GM18502 (cell line): Measurements from ENCODE around the gene NOL4L.
"Not testable (repeated sequence)": the region's sequence is repeated elsewhere in the genome, so short reads cannot be mapped to it uniquely, and the experiment has no call there.

Experiments
- ATAC-seq: cut with Tn5 transposase; IDR thresholded peaks from one replicate; pipeline ENCODE4 v1.9.1; 2021; ENCODE audit warnings: mild to moderate bottlenecking; ENCODE audit not compliant: unreplicated experiment, poor library complexity

Gene NOL4L

DNA sequence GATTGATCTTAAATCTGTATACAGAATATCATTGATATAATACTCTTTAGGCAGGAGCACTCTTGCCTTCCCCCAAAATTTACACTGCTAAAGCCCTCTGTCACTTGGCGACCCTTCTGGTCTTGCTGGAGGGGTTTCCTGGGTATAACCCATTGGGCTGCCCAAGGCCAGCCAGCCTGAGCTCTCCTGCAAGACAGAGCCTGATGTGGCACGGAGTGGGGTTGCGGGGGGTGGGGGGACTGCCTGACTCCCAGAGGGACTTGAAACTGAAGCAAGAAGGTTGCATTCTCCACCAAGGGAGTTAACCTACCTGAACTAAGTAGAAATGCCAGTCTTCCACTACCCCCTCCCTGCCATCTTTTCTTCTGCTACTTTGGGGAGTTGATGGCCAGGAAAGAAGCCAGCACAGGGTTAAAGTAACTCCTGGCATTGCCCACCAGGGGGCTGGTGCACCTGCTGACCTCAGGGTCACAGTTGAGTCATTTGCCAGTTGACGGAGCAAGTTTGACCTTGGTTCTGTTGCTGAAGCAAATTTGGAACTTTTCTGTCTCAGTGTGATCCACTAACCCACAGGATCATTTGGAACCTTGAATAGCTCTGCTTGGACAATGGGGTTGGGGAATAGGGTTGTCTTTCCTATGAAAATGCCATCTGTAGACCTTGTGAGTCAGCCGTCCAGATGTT is 147.6 kb downstream of the NOL4L start:
- ATAC-seq: no peak

DNA sequence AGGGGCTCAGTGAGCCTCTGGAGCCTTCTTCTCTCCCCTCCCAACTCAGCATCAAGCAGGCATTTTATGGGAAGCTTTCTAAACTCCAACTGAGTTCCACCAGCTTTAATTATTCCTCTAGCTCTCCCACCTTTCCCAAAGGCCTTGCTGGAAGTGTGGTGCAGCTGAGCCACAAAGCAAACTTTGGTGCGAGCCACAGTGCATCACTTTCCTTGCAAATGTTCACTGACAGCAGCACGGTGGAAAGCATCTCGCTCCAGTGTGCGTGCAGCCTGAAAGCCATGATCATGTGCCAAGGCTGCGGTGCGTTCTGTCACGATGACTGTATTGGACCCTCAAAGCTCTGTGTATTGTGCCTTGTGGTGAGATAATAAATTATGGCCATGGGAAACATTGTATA is 148.2 kb downstream of the NOL4L start:
- no peak for ATAC-seq

DNA sequence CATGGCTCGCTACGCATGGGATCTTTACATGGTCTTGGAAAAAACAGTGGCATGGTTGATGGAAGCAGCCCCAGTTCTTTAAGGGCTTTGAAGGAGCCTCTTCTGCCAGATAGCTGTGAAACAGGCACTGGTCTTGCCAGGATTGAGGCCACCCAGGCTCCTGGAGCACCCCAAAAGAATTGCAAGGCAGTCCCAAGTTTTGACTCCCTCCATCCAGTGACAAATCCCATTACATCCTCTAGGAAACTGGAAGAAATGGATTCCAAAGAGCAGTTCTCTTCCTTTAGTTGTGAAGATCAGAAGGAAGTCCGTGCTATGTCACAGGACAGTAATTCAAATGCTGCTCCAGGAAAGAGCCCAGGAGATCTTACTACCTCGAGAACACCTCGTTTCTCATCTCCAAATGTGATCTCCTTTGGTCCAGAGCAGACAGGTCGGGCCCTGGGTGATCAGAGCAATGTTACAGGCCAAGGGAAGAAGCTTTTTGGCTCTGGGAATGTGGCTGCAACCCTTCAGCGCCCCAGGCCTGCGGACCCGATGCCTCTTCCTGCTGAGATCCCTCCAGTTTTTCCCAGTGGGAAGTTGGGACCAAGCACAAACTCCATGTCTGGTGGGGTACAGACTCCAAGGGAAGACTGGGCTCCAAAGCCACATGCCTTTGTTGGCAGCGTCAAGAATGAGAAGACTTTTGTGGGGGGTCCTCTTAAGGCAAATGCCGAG is 148.8 kb downstream of the NOL4L start:
- ATAC-seq: no peak

DNA sequence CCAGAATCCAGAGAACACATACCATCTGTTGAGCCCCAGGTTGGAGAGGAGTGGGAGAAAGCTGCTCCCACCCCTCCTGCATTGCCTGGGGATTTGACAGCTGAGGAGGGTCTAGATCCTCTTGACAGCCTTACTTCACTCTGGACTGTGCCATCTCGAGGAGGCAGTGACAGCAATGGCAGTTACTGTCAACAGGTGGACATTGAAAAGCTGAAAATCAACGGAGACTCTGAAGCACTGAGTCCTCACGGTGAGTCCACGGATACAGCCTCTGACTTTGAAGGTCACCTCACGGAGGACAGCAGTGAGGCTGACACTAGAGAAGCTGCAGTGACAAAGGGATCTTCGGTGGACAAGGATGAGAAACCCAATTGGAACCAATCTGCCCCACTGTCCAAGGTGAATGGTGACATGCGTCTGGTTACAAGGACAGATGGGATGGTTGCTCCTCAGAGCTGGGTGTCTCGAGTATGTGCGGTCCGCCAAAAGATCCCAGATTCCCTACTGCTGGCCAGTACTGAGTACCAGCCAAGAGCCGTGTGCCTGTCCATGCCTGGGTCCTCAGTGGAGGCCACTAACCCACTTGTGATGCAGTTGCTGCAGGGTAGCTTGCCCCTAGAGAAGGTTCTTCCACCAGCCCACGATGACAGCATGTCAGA is 149.6 kb downstream of the NOL4L start:
- ATAC-seq: no peak

DNA sequence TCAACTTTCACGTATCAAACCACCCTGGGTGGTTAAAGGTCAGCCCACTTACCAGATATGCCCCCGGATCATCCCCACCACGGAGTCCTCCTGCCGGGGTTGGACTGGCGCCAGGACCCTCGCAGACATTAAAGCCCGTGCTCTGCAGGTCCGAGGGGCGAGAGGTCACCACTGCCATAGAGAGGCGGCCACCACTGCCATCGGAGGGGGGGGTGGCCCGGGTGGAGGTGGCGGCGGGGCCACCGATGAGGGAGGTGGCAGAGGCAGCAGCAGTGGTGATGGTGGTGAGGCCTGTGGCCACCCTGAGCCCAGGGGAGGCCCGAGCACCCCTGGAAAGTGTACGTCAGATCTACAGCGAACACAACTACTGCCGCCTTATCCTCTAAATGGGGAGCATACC is 150.7 kb downstream of the NOL4L start:
- ATAC-seq: no peak

DNA sequence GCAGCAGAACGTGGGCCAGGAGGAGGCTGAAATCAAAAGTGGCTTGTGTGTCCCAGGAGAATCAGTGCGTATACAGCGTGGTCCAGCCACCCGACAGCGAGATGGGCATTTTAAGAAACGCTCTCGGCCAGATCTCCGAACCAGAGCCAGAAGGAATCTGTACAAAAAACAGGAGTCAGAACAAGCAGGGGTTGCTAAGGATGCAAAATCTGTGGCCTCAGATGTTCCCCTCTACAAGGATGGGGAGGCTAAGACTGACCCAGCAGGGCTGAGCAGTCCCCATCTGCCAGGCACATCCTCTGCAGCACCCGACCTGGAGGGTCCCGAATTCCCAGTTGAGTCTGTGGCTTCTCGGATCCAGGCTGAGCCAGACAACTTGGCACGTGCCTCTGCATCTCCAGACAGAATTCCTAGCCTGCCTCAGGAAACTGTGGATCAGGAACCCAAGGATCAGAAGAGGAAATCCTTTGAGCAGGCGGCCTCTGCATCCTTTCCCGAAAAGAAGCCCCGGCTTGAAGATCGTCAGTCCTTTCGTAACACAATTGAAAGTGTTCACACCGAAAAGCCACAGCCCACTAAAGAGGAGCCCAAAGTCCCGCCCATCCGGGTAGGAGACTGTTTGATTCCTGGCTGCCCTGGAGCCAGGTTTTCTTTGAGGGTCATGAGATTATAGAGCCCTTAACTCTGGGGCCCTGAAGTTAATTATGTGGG is 151.7 kb downstream of the NOL4L start:
- no peak for ATAC-seq

DNA sequence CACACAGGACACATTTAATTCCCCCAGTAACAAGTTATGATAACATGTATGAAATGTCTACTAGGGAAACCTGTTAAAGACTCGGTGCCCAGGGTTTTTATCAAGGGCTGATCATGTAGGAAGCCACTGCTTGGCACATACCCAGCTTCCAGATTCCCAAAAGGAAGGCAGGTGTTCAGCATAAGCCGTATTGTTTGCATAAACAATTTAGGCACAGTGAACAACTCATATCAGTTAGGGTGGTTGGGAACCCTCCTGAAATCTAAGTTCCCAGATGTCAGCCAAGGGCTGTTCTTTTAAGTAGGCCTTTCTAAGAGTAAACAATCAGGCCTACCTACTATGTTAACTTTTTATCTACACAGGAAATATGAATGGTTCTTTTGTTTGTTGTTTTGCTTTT is 152.9 kb downstream of the NOL4L start:
- no peak for ATAC-seq

DNA sequence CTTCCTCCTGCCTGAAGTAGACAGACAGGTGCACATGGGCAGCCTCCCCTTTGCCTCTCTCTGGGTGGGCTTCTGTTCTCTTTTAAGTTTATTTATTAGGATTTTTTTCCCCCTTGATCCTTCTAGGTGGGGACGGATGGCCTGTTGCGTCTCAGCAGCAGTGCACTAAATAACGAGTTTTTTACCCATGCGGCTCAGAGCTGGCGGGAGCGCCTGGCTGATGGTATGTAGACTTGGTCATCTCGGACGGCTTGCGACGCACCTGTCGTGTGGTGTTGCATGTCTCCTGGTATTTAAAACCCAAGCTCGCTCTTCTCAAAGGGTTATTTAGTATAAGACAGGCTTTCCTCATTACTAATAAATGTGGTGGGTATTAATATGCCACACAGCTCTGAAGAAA is 153.7 kb downstream of the NOL4L start:
- ATAC-seq: no peak

DNA sequence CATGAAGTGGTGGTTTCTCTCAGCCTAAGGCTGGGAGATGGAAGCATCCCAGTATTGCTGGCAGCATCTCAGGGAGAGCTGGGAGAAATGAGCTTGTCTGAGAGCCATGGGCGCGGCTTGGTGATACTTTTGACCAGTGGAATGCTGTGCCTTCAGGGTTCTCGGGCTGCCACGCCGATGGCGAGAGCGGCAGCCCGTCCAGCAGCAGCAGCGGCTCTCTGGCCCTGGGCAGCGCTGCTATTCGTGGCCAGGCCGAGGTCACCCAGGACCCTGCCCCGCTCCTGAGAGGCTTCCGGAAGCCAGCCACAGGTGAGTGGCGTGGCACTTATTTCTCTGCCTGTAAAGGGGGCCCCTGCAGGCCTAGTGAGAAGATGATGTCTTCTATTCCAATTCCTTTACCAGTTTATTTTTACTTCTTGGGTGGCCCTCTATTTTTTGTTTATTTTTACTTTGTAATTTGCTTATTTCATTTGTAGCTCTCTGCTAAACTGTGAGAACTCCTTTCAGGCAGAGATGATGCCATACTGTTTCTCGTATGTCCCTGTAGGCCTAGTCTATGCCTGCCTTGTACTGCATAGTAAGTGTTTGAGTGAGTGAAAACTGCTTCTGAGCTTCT is 155.3 kb downstream of the NOL4L start:
- ATAC-seq: no peak

DNA sequence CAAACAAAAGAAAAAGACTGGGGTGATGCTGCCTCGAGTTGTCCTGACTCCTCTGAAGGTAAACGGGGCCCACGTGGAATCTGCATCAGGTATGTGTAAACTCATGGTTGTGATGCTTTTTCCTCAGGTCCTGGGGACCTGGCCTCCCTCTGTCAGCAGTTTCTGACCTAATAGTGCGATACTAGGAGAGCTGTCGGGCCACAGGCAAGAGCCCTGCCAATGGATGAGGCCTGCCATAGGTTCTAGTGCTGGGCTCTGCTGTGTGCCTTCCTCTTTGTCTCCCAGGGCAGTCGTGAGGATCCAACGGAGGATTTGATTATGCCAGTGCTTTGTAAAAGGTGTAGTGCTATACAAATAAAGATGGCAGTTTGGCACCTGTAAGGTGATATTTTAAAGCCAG is 155.8 kb downstream of the NOL4L start:
- no peak for ATAC-seq

DNA sequence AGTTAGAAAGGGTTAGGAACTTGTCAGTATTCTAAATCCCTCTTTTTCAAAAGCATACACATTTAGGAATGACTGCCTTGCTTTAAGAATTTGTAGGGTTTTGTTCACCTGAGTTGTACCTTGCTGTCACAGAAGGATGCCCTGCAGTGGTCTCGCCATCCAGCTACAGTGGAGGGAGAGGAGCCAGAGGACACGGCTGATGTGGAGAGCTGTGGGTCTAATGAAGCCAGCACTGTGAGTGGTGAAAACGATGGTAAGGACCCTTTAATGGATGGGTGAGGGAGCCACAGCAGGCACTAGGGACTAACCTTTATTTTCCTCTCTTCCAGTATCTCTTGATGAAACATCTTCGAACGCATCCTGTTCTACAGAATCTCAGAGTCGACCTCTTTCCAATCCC is 157.1 kb downstream of the NOL4L start:
- no peak for ATAC-seq

DNA sequence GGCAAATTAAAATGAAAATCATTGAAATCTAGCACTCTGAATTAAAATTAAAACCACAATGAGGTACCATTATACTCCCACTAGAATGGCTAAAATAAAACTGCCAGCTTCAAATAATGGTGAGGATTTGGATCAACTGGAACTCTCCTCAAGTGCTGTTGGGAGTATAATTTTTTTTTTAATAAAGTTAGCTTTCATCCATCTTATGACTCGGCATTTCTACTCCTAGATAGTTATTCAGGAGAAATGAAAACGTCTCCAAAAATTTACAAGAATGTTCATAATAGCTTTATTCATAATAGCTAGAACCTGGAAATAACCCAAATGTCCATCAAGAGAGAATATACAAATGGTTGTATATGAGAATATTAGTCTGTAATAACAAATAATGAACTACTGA is 163.8 kb downstream of the NOL4L start:
- ATAC-seq: no peak

DNA sequence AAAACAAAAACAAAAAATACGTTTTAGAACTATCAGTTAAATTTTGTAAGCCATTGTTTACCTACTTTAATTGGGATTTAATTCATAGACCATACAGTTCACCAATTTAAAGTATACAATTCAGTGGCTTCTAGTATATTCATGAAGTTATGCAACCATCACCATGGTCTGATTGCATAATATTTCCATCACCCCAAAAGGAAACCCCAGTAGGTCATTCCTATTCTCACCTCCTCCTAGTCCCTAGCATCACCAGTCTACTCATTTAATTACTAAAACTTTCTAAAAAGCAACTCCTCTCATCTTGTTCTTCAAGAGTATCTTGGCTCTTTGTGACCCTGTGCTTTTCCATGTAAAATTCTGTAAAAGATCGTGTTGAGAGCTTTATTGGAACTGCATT is 166.8 kb downstream of the NOL4L start:
- no peak for ATAC-seq

DNA sequence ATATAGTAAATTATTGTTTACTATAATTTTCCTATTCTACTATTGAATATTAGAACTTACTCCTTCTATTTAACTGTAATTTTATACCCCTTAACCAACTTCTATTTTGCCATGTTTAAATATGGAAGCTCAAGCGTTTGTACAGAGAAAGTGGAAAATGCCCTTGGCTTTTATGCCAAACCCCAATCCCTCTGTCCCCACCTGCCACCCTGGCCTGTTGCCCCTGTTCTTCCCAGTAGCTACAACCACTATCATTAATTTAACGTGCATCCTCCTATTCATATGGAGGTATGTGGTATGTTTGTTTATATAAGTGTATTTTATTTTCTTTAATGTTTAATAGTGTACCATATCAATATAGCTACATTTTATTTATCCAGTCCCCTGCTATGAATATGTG is 168.9 kb downstream of the NOL4L start:
- no peak for ATAC-seq

DNA sequence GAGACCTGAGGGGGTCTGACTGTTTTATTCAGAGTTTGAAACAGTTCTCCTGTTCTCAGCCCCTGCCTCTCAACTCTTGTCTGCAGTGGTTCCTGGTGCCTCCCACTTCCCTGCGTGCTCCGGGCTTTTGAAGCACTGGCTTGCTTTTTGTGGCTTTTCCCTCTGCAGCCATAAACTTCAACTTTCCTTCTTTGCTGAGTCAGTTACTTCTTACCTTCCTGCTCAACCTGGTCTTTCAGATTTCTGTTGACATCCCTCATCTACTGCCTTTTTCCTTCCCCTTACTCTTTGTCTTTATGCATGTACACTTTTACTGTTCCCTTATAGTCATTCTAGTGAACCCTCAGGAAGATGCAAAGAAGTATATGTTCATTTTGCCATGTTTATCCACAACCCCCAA is 169.6 kb downstream of the NOL4L start:
- no peak for ATAC-seq

DNA sequence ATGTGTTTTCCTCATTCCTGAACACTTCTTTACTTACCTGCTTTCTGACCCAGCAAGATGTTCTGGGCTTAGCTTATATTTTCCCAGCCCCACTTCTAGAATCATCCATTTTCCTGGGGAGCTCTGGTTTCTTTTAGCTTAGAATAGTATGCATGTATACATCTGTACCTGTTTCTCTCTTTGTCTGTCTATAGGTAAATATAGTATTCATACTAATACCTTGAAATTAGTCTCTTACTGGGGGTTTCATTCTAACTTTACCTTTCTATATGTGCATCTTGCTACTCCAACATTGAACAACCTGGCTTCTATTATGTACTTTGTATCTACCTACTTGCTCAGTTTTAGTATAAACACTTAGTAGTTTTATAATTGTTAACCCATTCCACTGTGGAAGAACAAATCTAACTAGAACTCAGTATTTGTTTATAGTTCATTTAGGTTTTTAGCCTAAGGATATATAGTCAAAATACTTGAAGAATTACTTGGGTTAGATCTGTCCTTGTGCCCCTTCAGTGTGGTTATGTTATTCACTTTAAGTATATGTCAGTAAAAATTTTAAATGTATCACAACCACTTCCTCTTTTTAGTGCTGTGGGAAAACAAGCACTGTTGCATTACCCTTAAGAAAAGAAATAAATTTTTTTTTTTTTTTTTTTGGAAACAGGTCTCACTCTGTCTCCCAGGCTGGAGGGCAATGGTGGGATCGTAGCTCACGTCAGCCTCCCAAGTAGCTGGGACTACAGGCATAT is 173.0 kb downstream of the NOL4L start:
- no peak for ATAC-seq

DNA sequence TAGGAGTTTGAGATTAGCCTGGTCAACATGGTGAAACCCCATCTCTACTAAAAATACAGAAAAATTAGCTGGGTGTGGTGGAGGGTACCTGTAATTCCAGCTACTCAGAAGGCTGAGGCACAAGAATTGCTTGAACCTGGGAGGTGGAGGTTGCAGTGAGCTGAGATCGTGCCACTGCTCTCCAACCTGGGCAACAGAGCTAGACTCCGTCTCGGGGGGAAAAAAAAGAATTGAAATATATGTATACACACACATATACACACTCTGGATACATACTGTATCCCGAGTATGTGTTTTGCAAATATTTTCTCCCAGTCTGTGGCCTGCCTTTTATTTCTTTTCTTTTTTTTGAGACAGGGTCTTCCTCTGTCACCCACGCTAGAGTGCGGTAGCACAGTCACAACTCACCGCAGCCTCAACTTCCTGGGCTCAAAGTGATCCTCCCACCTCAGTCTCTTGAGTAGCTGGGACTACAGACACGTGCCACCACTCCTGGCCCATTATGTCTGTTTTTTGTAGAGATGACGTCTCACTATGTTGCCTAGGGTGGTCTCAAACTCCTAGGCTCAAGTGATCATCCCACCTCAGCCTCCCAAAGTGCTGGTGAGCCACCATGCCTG is 177.9 kb downstream of the NOL4L start:
- ATAC-seq: not testable (repeated sequence)

DNA sequence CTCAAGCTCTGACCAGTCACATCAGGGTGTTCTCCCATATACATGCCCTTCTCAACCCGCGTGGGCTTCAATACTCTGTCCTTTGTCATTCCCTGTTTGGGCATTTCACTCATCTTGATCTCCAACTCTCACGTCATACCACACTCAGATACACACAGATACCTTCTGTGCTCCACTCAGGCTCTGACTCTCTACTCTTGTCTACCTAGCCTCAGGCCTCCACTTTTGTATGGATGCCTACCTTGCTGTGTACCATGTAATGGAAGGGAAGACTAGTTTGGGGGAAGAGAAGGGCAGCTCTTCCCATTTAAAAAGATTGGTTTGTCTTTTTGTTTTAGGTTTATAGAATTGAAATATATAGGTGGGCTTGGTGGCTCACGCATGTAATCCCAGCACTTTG is 178.4 kb downstream of the NOL4L start:
- no peak for ATAC-seq

DNA sequence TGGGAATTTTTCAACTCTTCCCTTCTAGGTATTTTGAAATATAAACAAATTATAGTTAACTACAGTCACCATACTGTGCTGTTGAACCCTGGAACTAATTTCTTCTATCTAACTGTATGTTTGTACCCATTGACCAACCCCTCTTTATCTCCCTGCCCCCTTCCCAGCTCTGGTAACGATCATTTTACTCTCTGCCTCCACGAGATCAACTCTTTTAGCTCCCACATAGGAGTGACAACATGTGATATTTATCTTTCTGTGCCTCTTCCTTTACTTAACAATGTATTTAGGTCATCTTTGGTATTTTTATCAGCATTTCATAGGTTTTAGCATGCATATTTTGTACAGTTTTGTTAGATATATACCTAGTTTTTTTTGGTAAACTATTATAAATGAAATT is 181.1 kb downstream of the NOL4L start:
- ATAC-seq: no peak

DNA sequence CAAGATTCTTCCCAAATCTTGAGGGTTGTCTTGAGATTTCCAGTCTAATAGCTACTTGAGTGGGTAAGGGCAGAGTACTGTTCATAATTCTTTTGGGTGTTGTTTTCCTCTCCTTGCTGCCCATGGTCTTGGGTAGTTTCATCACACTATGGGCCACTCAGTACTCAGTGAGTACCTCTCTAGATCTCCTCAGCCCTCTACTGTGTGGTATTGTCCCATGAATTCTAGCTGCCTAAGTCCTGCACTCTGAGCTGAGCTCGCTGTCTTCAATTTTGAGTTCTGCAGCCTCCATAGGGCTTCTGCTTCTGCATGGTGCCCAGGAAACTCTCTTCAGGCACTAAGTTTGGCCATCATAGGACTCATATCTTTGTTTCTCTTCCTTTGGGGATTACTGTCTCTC is 184.7 kb downstream of the NOL4L start:
- ATAC-seq: no peak
